ENCODE data around the gene NLGN2.

GRCh38 chr17:7467498-7467897 is 59.9 kb downstream of the NLGN2 start:
- TF ChIP-seq YY1 (IDR thresholded peaks at IDR 0.05; ENCODE audit: insufficient read depth, insufficient read length) (no peak), SUZ12 (IDR thresholded peaks at IDR 0.05; ENCODE audit: extremely low read depth, insufficient read depth, insufficient read length) (no peak)
